GM12874 (cell line): ENCODE results near the gene ABL2.

ENCODE experiments used
- TF ChIP-seq, protein P1 (sequence below): IDR thresholded peaks from 2 replicates; pipeline ENCODE4 v1.5.1; 2011; ENCODE audit warnings: low read depth, mild to moderate bottlenecking, control low read depth, low read length, moderate library complexity; ENCODE audit not compliant: insufficient read depth

ABL2 gene

DNA sequence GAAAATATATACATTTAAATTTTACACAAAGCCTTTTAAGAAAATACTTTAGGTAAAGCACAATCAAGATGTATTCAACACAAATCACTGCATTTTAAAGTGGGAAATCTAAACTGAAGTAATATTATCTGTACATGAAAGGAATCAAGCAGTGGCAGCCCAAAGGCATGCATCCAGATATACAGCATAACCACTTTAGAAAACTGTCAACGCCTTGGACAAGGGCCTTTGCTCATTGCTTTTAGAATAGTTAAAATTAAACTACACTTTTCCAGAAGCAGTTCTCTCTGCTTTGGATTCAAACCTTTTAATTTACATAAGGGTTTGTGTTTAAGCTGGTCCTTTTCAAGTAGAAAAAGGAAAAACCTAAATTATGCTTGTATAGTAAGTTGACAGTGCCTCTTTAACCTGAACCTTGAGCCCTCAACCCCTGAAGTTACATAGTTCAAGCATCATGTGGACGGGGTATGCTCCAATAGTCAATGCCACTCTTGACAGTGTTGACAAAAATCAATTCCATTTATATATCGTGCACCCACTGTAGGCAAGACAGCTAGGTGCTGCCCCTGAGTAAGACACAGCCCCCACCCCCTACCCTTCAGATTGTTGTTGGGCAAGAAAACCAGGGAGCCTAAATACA is 124.7 kb downstream of the ABL2 start:
- TF ChIP-seq, protein P1, sequence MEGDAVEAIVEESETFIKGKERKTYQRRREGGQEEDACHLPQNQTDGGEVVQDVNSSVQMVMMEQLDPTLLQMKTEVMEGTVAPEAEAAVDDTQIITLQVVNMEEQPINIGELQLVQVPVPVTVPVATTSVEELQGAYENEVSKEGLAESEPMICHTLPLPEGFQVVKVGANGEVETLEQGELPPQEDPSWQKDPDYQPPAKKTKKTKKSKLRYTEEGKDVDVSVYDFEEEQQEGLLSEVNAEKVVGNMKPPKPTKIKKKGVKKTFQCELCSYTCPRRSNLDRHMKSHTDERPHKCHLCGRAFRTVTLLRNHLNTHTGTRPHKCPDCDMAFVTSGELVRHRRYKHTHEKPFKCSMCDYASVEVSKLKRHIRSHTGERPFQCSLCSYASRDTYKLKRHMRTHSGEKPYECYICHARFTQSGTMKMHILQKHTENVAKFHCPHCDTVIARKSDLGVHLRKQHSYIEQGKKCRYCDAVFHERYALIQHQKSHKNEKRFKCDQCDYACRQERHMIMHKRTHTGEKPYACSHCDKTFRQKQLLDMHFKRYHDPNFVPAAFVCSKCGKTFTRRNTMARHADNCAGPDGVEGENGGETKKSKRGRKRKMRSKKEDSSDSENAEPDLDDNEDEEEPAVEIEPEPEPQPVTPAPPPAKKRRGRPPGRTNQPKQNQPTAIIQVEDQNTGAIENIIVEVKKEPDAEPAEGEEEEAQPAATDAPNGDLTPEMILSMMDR, result no peak

DNA sequence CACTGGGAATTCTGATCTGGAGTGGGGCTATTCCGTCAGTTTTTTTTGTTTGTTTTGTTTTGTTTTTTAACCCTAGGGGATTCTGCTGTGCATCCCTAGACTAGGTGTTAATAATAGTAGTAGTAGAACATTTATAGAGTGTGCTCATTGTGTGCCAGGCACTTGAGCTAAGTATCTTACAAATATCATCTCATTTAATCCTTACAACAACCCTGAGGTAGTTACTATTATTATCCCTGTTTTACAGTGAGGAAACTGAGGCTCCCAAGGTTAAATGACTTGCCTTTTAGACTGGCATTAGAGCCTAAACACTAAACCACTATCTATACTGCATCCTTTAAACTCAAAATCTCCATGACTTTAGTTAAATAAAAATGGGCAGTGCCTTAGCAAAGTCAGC is 125.5 kb downstream of the ABL2 start:
- TF ChIP-seq, protein P1, result no peak

DNA sequence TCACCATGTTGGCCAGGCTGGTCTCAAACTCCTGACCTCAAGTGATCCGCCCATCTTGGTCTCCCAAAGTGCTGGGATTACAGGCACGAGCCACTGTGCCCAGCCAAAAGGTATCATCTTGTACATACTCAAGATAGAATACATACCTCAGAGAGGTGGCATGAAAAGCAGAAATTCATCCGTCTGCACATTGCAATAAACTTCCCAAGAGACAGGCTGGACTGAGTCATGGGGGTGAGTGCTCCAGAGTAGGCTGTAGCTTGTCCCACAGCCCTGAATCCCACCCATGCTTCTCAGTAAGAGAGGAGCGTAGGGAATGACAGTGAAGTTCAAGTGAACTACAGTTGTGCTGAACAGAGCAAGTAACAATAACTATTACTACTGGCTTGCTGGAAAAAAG is 127.9 kb downstream of the ABL2 start:
- TF ChIP-seq, protein P1, result no peak

DNA sequence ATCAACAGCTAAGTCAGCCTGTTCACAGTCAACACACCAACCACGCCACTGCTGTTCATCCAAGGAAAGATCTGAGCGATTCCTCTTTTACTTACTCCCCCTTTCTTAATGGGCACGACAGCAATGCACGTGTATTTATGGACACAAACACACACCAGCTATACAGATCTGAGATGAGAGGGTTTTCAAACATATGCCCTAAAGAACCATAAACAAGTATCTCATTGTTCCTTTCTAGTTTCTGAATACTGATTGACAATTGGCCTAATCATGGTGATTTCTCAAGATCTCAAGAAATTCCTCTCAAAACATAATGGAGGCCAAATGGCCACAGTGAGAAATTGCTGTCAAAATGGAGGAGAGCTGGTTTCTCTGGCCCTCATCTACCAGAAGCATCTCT is 129.6 kb downstream of the ABL2 start:
- TF ChIP-seq, protein P1, result no peak

DNA sequence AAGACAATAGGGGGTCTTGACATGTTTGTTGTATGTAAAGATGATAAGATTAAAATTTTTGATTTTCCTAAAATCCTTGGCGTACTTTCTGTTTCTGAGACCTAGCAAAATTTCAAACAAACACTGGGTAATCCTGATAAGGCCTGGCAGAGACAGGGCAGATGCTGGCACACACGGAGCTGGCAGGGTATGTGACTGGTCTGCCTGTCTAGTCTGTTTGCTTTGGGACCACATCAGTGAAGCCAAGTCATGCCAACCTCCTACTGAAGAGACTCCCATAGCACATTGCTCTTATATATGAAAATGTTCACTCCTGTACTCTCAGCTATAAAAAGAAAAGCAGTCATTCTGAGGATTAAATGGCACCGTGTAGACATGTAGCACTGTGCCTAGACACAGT is 133.6 kb downstream of the ABL2 start:
- TF ChIP-seq, protein P1, result no peak

DNA sequence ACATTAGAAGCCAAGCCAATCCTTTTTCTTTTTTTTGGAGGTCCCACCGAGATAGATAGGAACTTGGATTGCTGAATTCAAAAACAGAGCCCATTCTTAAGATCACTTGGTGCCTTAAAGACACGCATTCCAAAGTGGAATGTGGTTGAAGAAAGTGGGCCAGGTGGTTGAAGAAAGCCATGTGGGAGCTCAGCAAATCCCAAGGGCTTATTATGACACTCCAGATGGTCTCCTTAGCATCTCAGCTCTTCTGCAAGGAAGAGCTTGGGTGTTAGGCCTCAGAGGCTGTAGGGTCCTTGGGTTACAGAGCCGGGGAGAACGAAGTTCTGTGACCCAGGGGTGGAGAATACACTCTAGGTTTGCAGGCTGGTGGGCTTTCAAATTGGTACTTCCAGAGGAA is 134.1 kb downstream of the ABL2 start:
- TF ChIP-seq, protein P1, result no peak

DNA sequence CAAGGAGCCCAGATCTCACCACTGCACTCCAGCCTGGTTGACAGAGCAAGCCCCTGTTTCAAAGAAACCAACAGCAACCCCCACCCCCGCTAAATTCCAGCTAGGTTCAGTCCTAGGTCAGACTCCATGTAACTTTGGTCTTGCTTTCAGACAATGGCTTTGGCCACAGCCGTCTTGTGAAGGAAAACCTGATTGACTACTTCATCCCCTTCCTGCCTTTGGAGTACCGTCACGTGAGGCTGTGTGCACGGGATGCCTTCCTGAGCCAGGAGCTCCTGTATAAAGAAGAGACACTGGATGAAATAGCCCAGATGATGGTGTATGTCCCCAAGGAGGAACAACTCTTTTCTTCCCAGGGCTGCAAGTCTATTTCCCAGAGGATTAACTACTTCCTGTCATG is 134.7 kb downstream of the ABL2 start:
- TF ChIP-seq, protein P1, result no peak
